OCI-LY3 (cell line): ENCODE measurements around the gene ZCCHC9.

Experiments
- CTCF ChIP-seq: fragments of 200-600, 300-600 bp; sonication (generic); IDR thresholded peaks from 2 replicates; pipeline ENCODE4 v1.5.1; 2014; ENCODE audit warnings: antibody characterized with exemption, low read length, low read depth
- EZH2phosphoT487 ChIP-seq: fragments of 200-600 bp; shearing (Covaris generic); IDR thresholded peaks from 2 replicates; pipeline ENCODE4 v1.6.1; 2018; ENCODE audit warnings: antibody characterized with exemption, mixed run types, low read depth

- TF ChIP-seq CTCF (no peak), EZH2phosphoT487 (no peak)
Observed at GRCh38 chr5:81349161-81349560, 47.8 kb downstream of the ZCCHC9 start.
